HG03571 (cell line): ENCODE data around the gene TRNT1.
A peak's percentile ranks its signal among the peaks of the same experiment; 100 is the strongest.

Experiments used
- ATAC-seq: cut with Tn5 transposase; IDR thresholded peaks from one replicate; pipeline ENCODE4 v1.9.1; 2021; ENCODE audit not compliant: unreplicated experiment

The TRNT1 gene

DNA sequence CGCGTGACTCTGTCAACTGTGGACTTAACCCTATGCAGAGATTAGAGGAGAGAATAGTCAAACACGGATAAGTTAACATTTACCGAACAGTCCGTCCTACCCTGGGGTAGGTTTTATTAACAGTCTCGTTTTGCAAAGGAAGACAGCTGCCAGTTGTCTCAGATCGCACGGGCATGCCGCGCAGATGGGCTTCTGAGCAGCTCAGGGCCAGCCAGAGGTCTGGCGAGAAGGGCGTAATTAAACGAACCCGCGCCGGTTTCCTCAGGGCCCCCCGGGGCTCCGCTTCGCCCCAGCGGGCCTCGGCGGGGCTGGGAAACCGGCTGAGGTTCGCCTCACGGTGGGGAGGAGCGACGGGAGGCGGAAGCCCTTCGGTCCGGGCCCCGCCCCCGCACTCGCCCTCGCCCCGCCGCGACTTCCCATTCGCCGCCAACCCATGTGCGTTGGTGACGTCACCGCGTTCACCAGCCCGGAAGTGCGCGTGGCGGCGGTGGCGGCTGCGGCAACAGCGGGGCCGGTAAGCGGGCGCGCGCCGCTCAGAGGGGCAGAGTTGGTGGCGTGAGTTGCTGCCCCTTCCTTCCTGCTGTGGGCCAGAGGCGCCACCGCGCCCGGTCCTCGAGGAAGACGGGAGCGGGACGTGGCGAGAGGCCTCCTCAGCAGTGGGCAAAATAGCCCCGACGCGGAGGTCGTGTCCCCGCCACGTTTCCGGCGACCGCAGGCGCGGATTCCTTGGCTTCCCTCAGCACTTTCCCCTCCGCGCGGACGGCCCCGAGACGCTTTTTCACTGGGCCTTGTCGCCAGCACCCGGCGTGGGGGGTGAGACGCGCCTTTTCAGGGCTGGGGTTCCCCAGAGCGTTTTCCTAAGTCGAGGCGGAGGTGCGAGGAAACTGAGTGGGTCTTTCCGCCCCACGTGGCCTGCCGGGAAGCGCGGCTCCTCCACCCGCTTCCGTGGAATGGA lies at the start of gene TRNT1:
Gene TRNT1, plus strand, starts transcription at position 464 of the 955 bp plus-strand sequence. CDS start 2,101 bp downstream, outside the sequence.
- peak; percentile 95 for ATAC-seq

DNA sequence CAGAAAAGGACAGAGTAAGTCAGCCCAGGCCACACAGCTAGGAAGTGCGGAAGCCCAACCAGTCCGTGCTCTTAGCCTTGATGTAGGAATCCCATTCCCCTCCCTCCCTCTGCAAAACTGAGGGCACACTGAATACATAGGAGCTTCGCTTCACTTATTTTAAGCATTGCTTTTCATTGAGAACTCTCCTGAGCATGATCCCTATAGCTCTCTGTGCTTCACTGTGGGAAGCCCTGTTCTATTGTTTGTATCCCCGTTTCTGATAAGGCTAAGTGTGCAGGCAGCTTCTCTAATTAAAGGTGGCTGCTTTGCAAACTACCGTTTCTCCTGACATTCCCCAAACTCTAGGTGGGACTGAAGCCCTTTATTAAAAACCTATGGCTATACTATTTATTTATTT lies 46.4 kb upstream of the TRNT1 start:
- ATAC-seq: no peak

DNA sequence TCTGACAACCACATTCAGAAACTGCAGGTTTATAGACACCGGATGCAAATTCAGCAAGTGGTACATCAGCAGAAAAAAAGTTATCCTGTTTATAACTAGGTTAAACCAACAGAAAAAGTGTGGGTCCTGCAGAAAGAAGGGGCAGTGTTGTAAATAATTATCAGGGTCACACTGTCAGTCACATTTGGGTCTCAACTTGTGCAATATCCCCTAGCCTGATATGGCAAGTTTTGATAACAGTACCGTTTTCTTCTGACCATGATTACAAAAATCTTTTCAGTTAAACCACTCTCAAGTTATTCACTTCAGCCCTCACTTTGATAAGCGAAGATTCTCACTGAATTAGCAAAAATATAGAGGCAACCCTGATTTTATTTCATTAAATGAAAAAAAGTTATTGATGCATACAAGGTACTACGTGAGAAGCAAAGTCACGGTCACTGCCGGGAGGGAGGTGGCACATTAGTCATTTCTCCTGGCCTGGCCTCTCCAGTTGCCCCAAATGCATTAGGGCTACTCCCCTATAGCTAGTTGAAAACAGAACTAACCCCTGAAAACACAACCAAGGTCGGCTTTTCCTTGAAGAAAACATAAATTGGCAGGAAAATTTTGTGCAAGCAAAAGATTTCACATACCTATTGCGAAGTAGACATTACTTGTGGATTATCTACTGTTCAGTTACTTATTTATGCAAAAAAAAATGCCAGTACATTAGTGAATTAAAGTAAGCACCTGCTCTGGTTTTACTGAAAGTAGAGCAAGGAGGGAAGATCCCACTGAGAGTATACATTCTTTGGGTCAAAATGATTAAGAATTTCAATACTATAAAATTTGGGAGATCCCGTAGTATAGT lies 45.1 kb upstream of the TRNT1 start:
- ATAC-seq: peak; percentile 50

- ATAC-seq: peak; percentile 75
These were observed 44.4 kb upstream of the TRNT1 start for GRCh38 chr3:3082234-3082924.

DNA sequence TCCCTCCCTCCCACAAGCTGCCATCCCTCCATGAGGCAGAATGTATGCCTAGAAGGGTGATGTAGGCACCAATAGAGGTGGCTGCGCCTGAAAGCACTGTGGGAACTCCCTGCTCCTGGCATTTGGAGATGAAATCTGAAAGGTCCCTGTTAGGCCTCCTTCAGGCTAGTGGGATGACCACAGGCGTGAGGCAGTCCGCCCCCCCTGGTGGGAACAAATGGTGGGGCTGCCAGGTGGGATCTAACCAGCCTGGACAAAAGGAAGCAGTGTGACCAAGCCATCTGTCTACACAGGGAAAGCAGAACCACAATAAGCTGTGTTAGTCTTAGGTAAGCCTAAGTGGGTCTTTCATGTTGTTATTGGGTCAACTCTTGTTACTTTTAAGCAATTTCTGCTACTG lies 41.9 kb upstream of the TRNT1 start:
- ATAC-seq: no peak

GRCh38 chr3:3085782-3086181 lies 41.0 kb upstream of the TRNT1 start:
- ATAC-seq: no peak

DNA sequence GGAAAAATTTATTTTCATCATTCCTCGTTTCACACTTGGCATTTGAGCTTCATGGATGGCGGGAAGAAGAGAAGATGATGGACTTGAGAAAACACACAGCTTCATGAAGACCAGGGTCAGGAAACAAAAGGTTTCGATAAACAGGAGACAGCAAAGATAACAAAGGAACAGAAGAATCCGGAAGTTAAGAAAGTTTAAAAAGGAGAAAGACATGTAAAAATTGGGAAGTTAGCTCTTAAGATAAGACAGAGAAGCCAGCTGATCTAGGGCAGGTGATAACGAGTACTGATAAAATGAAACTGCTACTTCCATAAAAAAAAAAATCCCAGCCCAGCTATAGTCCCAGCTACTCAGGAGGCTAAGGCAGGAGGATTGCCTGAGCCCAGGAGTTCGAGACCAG lies 40.5 kb upstream of the TRNT1 start:
- no peak for ATAC-seq

- no peak for ATAC-seq
These were observed 39.5 kb upstream of the TRNT1 start for GRCh38 chr3:3087279-3087678.

DNA sequence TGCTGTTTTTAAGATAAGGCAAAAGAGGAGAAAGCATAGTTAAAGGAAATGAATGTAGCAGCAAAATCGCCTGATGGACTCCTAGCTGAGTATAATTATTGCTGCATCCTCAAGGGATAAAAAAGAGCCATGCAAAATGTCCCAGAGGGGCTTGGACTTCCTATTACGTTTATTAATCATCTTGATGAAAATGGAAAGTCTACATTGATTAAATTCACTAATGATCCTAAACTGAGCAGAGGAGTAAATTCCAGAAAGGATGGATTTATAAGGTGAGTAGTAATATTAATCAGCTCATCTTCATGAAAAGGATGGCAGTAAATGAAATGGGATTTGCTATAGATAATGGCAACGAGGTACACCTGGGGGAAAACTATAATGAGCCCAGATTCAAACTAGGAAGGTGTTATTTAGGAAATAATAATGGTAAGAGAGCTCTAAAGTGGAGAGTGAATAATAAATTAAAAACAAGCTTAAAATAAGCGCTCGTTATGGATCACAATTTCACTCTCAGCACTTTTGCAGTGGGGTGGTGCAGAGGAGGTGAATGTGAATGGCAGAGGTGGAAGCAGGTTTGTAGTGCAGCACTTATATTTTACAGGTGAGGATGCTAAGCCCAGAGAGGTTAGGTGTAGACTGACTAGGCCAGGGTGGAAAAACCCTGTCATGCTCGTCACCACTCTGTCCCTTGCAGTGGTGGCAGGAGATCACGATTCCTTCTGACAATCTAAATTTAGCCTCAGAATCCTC lies 38.8 kb upstream of the TRNT1 start:
- no peak for ATAC-seq

GRCh38 chr3:3089017-3089416 lies 37.7 kb upstream of the TRNT1 start:
- peak; percentile 98 for ATAC-seq

- ATAC-seq: no peak
These were observed 28.8 kb upstream of the TRNT1 start for GRCh38 chr3:3097958-3098357.

DNA sequence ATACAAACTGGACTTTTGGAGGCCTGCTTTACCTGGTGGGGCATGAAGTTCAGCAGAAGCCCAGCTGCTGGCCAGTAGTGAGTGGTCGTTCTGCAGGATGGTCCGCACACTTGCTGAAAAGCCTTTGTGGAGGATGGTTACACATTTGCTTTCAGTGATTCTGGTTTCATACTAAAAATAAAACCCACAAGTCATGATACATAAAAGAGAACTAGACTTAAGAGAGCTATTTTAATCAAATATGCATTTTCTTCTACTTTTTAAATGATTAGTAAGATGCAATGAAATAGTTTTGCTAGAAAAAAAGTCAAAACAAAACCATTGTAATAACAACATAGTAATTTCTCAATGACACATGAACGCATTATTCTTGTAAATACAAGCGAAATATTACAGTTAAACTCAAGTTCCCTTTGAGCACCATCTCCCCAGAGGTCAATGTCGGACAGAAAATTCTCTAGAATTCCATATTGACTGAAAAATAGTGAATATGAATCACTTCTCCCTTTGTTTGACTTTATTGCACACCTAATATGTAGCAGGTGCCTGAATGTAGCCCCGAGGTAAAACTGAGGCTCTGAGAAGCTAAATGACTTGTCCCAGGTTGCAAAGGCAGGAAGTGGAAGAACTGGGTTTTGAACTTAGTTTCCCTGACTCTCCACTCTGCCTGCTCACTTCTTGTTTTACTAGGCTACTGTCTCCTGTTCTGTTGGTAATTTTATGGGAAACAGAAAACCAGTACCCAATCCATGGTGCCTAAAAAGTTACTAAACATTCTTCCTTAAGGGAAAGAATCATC lies 24.9 kb upstream of the TRNT1 start:
- ATAC-seq: peak; percentile 62

DNA sequence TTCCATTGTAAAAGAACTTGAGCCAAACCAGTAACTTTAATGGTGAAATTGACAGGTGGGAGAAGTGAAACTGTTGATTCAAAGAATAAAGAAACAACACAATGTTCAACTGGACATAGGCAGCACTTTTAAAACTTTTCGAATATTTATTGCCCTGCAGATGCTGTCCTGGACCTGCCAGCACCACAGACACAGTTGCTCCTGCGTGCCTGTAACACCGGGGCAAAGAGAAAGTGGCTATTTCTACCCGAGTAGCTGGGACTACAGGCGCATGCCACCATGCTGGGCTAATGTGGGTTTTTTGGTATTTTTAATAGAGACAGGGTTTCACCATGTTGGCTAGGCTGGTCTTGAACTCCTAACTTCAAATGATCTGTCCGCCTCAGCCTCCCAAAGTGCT lies 24.0 kb upstream of the TRNT1 start:
- ATAC-seq: no peak

DNA sequence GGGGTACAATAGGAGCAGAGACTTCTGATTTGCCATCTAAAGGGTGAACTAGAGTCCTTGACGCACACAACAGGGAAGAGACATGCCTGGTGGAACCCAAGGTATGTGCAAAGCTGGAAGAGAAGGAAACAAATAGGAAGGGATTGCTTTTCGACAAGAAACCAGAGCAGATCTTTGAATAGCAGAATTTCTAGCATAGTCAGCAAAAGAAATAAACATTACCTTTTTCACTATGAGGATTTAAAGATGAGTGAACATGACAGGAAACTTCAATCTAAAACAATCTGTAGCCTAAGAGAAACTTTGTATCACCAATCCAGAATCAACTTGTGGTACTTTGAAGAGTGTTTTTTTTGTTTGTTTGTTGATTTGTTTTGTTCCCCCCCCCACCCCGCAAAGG lies 21.5 kb upstream of the TRNT1 start:
- ATAC-seq: no peak

- ATAC-seq: no peak
These were observed 20.9 kb upstream of the TRNT1 start for GRCh38 chr3:3105815-3106214.

DNA sequence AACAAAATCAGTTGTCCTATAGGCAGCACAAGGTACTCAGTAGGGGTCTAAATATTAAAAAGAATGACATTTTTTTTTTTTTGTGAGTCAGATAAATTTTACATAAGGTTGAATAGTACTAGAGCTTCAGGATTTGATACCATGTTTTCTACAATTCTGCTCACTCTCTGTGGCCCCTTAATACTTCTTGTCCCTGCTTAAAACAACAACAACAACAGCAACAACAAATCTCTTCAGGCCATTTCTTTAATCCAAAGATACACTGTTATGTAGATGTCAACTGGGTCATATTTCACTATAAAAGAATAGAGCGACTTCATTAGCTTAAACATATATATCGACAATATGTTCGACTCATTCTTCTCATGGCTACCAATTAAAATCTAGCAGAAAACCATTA lies 19.6 kb upstream of the TRNT1 start:
- no peak for ATAC-seq

GRCh38 chr3:3107858-3108257 lies 18.9 kb upstream of the TRNT1 start:
- no peak for ATAC-seq

DNA sequence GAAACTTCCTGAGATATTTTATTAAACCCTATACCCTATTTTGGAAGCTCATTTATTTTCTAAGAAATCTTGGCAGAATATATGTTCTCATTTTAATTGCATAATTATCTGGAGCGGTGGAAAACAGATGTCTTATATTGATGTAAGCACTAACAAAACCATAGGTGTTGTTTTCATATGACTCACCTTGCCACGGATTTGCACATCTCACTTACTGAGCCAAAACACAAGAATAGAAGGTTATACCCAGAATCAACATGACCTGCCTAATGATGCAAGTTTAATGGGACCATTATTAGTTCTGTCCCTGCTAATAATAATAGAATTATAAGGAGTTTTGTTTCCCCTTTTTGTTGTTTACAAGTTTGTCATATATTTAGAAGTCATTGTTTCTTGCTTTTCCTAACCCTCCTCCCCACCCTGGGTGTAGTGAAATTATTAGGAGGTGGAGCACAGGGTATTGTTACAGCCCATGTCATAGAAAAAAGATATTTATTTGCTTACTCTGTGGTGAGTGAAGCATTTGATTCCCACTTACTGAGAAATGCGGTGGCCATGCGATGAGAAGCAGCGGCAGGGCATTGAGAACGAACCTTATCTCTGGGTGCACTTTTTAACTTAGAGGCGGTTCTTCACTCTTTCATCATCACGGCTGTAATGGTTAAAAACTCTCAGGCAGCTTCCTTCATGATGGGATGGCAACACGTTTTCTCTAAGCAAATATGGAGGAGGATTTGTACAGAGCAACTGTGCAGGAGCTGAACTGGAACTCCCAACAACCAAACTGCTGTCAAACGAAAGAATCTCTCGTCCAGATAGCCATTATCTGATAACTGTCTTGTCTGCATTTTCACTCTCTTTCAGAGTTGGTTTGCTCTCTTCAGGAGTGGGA lies 17.1 kb upstream of the TRNT1 start:
- ATAC-seq: peak; percentile 53

DNA sequence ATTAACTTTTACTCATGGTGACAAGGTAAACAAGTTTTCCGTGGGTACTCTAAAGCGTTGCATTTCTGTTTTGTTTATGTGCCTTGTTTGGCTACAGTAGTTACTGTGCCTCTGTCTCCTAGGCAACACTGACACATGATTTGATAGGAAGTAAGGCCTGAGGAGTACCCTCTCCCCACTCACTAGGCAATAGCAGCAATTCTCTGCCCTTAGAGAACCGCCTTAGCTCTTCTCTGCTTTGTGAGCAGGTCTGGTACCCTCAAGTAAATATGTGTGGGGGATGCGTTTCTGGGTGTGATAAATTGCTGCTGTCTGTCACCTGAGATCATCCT lies 16.5 kb upstream of the TRNT1 start, which contains the start of gene IL5RA:
Gene IL5RA, minus strand, starts transcription at position 76 of the 332 bp plus-strand sequence. CDS start 5,390 bp downstream, outside the sequence.
- peak; percentile 58 for ATAC-seq
